ENCODE results near the gene INPP4A.

DNA sequence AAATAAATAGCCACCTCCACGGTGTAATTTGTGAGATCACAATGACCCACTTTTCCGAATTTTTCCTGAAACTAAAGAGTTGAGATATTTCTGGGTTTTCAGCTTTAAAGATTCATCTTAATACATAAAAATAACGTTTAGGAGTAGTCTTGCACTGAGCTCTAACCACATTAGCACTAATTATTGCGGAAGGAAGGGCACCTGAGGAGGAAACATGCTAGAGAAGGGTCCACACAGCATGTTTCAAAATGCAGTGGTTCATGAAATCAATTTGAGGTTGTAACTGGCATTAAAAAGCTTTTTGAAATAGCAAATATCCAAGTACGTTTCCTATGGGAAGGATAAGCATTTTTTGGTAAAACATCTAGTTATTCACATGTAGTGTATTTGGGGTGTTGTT, 8.4 kb downstream of the INPP4A start:
- no peak for TF ChIP-seq POLR2A (IDR thresholded peaks at IDR 0.05)
- TF ChIP-seq, protein P1, sequence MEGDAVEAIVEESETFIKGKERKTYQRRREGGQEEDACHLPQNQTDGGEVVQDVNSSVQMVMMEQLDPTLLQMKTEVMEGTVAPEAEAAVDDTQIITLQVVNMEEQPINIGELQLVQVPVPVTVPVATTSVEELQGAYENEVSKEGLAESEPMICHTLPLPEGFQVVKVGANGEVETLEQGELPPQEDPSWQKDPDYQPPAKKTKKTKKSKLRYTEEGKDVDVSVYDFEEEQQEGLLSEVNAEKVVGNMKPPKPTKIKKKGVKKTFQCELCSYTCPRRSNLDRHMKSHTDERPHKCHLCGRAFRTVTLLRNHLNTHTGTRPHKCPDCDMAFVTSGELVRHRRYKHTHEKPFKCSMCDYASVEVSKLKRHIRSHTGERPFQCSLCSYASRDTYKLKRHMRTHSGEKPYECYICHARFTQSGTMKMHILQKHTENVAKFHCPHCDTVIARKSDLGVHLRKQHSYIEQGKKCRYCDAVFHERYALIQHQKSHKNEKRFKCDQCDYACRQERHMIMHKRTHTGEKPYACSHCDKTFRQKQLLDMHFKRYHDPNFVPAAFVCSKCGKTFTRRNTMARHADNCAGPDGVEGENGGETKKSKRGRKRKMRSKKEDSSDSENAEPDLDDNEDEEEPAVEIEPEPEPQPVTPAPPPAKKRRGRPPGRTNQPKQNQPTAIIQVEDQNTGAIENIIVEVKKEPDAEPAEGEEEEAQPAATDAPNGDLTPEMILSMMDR (IDR thresholded peaks at IDR 0.05), result no peak

Data from sigmoid colon (tissue), 3 donors.